ENCODE data around the gene SORCS2.

DNA sequence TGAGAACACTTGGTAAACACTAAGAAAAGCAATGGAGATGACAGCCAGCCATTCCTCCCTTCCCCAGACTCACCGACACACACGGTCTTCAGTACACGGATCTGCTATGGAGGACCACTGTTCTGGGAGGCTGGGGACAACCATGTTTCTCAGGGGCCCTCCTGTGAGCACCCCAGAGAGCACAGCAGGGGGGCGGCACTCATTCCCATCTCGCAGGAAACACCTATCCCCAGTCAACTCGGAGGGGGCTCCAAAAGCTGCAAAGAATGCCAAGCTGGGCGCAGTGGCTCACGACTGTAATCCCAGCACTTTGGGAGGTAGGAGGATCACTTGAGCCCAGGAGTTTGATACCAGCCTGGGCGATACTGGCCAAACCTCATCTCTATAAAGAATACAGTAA lies 575.2 kb downstream of the SORCS2 start:
- TF ChIP-seq, protein P1, sequence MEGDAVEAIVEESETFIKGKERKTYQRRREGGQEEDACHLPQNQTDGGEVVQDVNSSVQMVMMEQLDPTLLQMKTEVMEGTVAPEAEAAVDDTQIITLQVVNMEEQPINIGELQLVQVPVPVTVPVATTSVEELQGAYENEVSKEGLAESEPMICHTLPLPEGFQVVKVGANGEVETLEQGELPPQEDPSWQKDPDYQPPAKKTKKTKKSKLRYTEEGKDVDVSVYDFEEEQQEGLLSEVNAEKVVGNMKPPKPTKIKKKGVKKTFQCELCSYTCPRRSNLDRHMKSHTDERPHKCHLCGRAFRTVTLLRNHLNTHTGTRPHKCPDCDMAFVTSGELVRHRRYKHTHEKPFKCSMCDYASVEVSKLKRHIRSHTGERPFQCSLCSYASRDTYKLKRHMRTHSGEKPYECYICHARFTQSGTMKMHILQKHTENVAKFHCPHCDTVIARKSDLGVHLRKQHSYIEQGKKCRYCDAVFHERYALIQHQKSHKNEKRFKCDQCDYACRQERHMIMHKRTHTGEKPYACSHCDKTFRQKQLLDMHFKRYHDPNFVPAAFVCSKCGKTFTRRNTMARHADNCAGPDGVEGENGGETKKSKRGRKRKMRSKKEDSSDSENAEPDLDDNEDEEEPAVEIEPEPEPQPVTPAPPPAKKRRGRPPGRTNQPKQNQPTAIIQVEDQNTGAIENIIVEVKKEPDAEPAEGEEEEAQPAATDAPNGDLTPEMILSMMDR (IDR thresholded peaks at IDR 0.05; ENCODE audit: insufficient read depth, low read depth, low read length) = no peak
- TF ChIP-seq EZH2 (IDR thresholded peaks at IDR 0.05; ENCODE audit: insufficient read depth, low read length) = no peak

All from astrocyte (in vitro differentiated cells and primary cell).